Kidney capillary endothelial cell (primary cell): ENCODE data around the gene CDH23.
A peak's percentile ranks its signal among the peaks of the same experiment; 100 is the strongest.

Experiments used
- DNase-seq: peaks from one replicate; pipeline ENCODE4 v3.0.0-alpha.2; 2018; ENCODE audit warnings: low spot score

The CDH23 gene

GRCh38 chr10:71537681-71538080 is 141.0 kb downstream of the CDH23 start:
- no peak for DNase-seq

- no peak for DNase-seq
These were observed 142.0 kb downstream of the CDH23 start for GRCh38 chr10:71538608-71539260.

- no peak for DNase-seq
These were observed 142.9 kb downstream of the CDH23 start for GRCh38 chr10:71539442-71540118.

GRCh38 chr10:71542478-71542877 is 145.8 kb downstream of the CDH23 start:
- no peak for DNase-seq

- no peak for DNase-seq
These were observed 147.0 kb downstream of the CDH23 start for GRCh38 chr10:71543608-71544170.

- DNase-seq = no peak
These were observed 148.3 kb downstream of the CDH23 start for GRCh38 chr10:71545001-71545400.

- no peak for DNase-seq
These were observed 149.5 kb downstream of the CDH23 start for GRCh38 chr10:71546220-71546619.

GRCh38 chr10:71547312-71547711 is 150.6 kb downstream of the CDH23 start:
- DNase-seq = no peak

- DNase-seq = peak; percentile 62
These were observed 151.4 kb downstream of the CDH23 start for GRCh38 chr10:71547876-71548846.

- no peak for DNase-seq
These were observed 153.2 kb downstream of the CDH23 start for GRCh38 chr10:71549766-71550533.

- no peak for DNase-seq
These were observed 153.9 kb downstream of the CDH23 start for GRCh38 chr10:71550628-71551027.

- DNase-seq = no peak
These were observed 155.2 kb downstream of the CDH23 start for GRCh38 chr10:71551970-71552369.

GRCh38 chr10:71553432-71553831 is 156.7 kb downstream of the CDH23 start:
- no peak for DNase-seq

GRCh38 chr10:71554671-71555070 is 158.0 kb downstream of the CDH23 start:
- no peak for DNase-seq

- DNase-seq = no peak
These were observed 158.5 kb downstream of the CDH23 start for GRCh38 chr10:71555087-71555723.

GRCh38 chr10:71555724-71556119 is 159.0 kb downstream of the CDH23 start:
- DNase-seq = no peak

- no peak for DNase-seq
These were observed 162.3 kb downstream of the CDH23 start for GRCh38 chr10:71558991-71559390.

- DNase-seq = no peak
These were observed 164.4 kb downstream of the CDH23 start for GRCh38 chr10:71561003-71561574.

- DNase-seq = no peak
These were observed 165.5 kb downstream of the CDH23 start for GRCh38 chr10:71562181-71562580.

- DNase-seq = no peak
These were observed 166.2 kb downstream of the CDH23 start for GRCh38 chr10:71562904-71563303.
